Retina (tissue), 1 donor: ENCODE measurements around the gene CERS6.

Experiments
- DNase-seq: peaks from one replicate; pipeline ENCODE4 v3.0.0-alpha.2; 2016

CERS6 gene

GRCh38 chr2:168611091-168611490, 155.0 kb downstream of the CERS6 start:
- no peak for DNase-seq

GRCh38 chr2:168611896-168612650, 156.0 kb downstream of the CERS6 start:
- DNase-seq: no peak

- no peak for DNase-seq
These were observed 156.6 kb downstream of the CERS6 start for GRCh38 chr2:168612719-168613118.

- no peak for DNase-seq
These were observed 157.5 kb downstream of the CERS6 start for GRCh38 chr2:168613551-168613950.

GRCh38 chr2:168614172-168615018, 158.3 kb downstream of the CERS6 start:
- DNase-seq: no peak

GRCh38 chr2:168620554-168620953, 164.5 kb downstream of the CERS6 start:
- no peak for DNase-seq

- DNase-seq: no peak
These were observed 166.5 kb downstream of the CERS6 start for GRCh38 chr2:168622559-168622958.

- no peak for DNase-seq
These were observed 168.0 kb downstream of the CERS6 start for GRCh38 chr2:168624028-168624427.

GRCh38 chr2:168626096-168626495, 170.0 kb downstream of the CERS6 start:
- DNase-seq: no peak

GRCh38 chr2:168626647-168627046, 170.6 kb downstream of the CERS6 start:
- no peak for DNase-seq

- no peak for DNase-seq
These were observed 176.6 kb downstream of the CERS6 start for GRCh38 chr2:168632709-168633121.

- no peak for DNase-seq
These were observed 177.1 kb downstream of the CERS6 start for GRCh38 chr2:168633200-168633599.

- no peak for DNase-seq
These were observed 177.8 kb downstream of the CERS6 start for GRCh38 chr2:168633895-168634294.

- no peak for DNase-seq
These were observed 179.0 kb downstream of the CERS6 start for GRCh38 chr2:168635065-168635577.

- no peak for DNase-seq
These were observed 182.9 kb downstream of the CERS6 start for GRCh38 chr2:168639018-168639417.

- DNase-seq: no peak
These were observed 183.4 kb downstream of the CERS6 start for GRCh38 chr2:168639441-168639898.

GRCh38 chr2:168640039-168640438, 184.0 kb downstream of the CERS6 start:
- no peak for DNase-seq

- no peak for DNase-seq
These were observed 185.6 kb downstream of the CERS6 start for GRCh38 chr2:168641636-168642035.

- DNase-seq: no peak
These were observed 186.8 kb downstream of the CERS6 start for GRCh38 chr2:168642873-168643272.

- no peak for DNase-seq
These were observed 187.9 kb downstream of the CERS6 start for GRCh38 chr2:168643979-168644378.

- DNase-seq: no peak
These were observed 189.7 kb downstream of the CERS6 start for GRCh38 chr2:168645696-168646338.

GRCh38 chr2:168649105-168649504, 193.0 kb downstream of the CERS6 start:
- no peak for DNase-seq

GRCh38 chr2:168649562-168649961, 193.5 kb downstream of the CERS6 start:
- DNase-seq: no peak
